ENCODE results near the gene CEP152.
"Not testable (repeated sequence)": the region's sequence is repeated elsewhere in the genome, so short reads cannot be mapped to it uniquely, and the experiment has no call there.

Gene CEP152

GRCh38 chr15:48810414-48811324, at the start of gene CEP152:
Gene CEP152, minus strand, starts transcription at chr15:48811069. Its CDS starts 5,420 bp downstream, at chr15:48805649.
- DNase-seq: peak; percentile 99 to 100

GRCh38 chr15:48859426-48859825, 48.6 kb upstream of the CEP152 start:
- no peak for DNase-seq

GRCh38 chr15:48858401-48858800, 47.5 kb upstream of the CEP152 start:
- DNase-seq: no peak

- no peak for DNase-seq
Measured at GRCh38 chr15:48856942-48857341, 46.1 kb upstream of the CEP152 start.

- peak; percentile 15 to 23 for DNase-seq
Measured at GRCh38 chr15:48855501-48856440, 44.9 kb upstream of the CEP152 start.

GRCh38 chr15:48854434-48854833, 43.6 kb upstream of the CEP152 start:
- not testable (repeated sequence) for DNase-seq

GRCh38 chr15:48851956-48852355, 41.1 kb upstream of the CEP152 start:
- no peak for DNase-seq

- DNase-seq: no peak
Measured at GRCh38 chr15:48850648-48851047, 39.8 kb upstream of the CEP152 start.

- DNase-seq: no peak
Measured at GRCh38 chr15:48845123-48845522, 34.3 kb upstream of the CEP152 start.

GRCh38 chr15:48842501-48842900, 31.6 kb upstream of the CEP152 start:
- no peak for DNase-seq

- DNase-seq: no peak
Measured at GRCh38 chr15:48834756-48835155, 23.9 kb upstream of the CEP152 start.

- no peak for DNase-seq
Measured at GRCh38 chr15:48833526-48834239, 22.8 kb upstream of the CEP152 start.

- DNase-seq: no peak
Measured at GRCh38 chr15:48832648-48833047, 21.8 kb upstream of the CEP152 start.

- no peak for DNase-seq
Measured at GRCh38 chr15:48828906-48829305, 18.0 kb upstream of the CEP152 start.

GRCh38 chr15:48828471-48828870, 17.6 kb upstream of the CEP152 start:
- no peak for DNase-seq

- DNase-seq: no peak
Measured at GRCh38 chr15:48825075-48825474, 14.2 kb upstream of the CEP152 start.

GRCh38 chr15:48823706-48824105, 12.8 kb upstream of the CEP152 start:
- no peak for DNase-seq

GRCh38 chr15:48823237-48823636, 12.4 kb upstream of the CEP152 start:
- DNase-seq: no peak

- DNase-seq: no peak
Measured at GRCh38 chr15:48814286-48814685, 3.4 kb upstream of the CEP152 start.

- DNase-seq: peak in 1 of 2 experiments; percentile 52
Measured at GRCh38 chr15:48811325-48811958, 573 bp upstream of the CEP152 start.

GRCh38 chr15:48806151-48806550, 4.7 kb downstream of the CEP152 start:
- peak; percentile 11 to 42 for DNase-seq

GRCh38 chr15:48805591-48805990, 5.3 kb downstream of the CEP152 start:
- no peak for DNase-seq
